Measurements from ENCODE around the gene MRLN. TPM values are rescaled to one million over a fixed set of nuclear protein-coding genes. Genes with fewer than 3 reads are reported as not detected.

MRLN gene
- total and polyA plus RNA-seq, 2 of the 8 experiments (the other 6 are each of a cell fraction or from before 2014, with no cell fraction given): 0.21 TPM; not detected in 1

DNA sequence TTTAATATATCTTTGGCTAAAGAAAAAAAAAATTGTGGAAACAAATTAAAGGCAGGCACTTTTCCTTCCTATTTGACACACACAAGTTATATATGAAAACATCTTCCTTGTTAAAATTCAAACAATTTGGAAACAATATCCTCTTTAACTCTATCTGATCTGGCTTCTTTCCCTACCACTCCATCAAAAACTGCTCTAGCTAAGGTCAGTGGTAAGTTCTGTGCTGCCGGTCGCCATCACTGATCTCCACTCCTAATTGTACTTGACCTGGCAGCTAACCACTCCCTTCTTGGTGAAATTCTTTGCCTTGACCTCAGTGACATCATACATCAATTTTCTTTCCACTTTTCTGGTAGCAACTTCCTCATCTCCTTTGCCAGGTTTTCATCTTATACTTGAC, 47.9 kb upstream of the MRLN start:
- Histone ChIP-seq H4K20me1 (replicated peaks in 1 of 2; ENCODE audit: control insufficient read depth in 1 of 2, insufficient read depth in 2 of 2, low read length in 2 of 2) (no peaks in the 10 kb centered on the region), H3K23me2 (ENCODE audit: low read depth, low read length) (no peaks in the 10 kb centered on the region), H3K27me3 (replicated peaks in 1 of 4; ENCODE audit: control insufficient read depth in 3 of 4, extremely low read depth in 1 of 4, insufficient read depth in 3 of 4, low read length in 3 of 4) (no peaks in the 10 kb centered on the region), H3K79me2 (ENCODE audit: control insufficient read depth in 1 of 2, insufficient read depth in 2 of 2, low read length in 2 of 2) (no peaks in the 10 kb centered on the region), H3K9ac (replicated peaks in 1 of 4; ENCODE audit: extremely low read depth in 1 of 4, low read depth in 3 of 4, low read length in 3 of 4) (no peak overlapping the region), H3K4me3 (ENCODE audit: extremely low read depth in 1 of 4, insufficient read depth in 2 of 4, low read depth in 3 of 4, low read length in 4 of 4) (no peak overlapping the region), H3K4me2 (ENCODE audit: insufficient read depth in 1 of 2, low read depth in 2 of 2, low read length in 2 of 2) (no peak overlapping the region), H3K23ac (ENCODE audit: insufficient read length) (no peak overlapping the region), H3K27ac (ENCODE audit: low read depth, low read length) (no peak overlapping the region), H3K79me1 (ENCODE audit: low read depth, low read length) (no peaks in the 10 kb centered on the region), H3K9me3 (ENCODE audit: insufficient read depth in 2 of 2, low read depth in 1 of 2, low read length in 1 of 2) (no peaks in the 10 kb centered on the region), H2BK5ac (ENCODE audit: low read depth, low read length) (no peak overlapping the region), H3K18ac (ENCODE audit: extremely low read depth, low read length) (no peak overlapping the region), H2AFZ (ENCODE audit: low read length) (no peak overlapping the region), H3K14ac (ENCODE audit: insufficient read length) (no peak overlapping the region), H4K8ac (ENCODE audit: extremely low read depth, insufficient read depth, low read length) (no peak overlapping the region), H4K5ac (ENCODE audit: insufficient read length, low read depth, low read length) (no peak overlapping the region), H2AK5ac (ENCODE audit: low read depth, low read length) (no peak overlapping the region), H3K56ac (replicated peaks; ENCODE audit: insufficient read length, low read depth, low read length) (no peak overlapping the region), H2BK12ac (ENCODE audit: low read depth, low read length) (no peak overlapping the region), H3K36me3 (ENCODE audit: control insufficient read depth in 2 of 4, insufficient read depth in 4 of 4, low read length in 3 of 4) (peaks cover 14 to 85% (median 45%) of the 10 kb centered on the region in 4 experiments), H2BK120ac (replicated peaks; ENCODE audit: low read depth, low read length) (no peak overlapping the region), H3K4me1 (replicated peaks in 1 of 4; ENCODE audit: control insufficient read depth in 3 of 4, insufficient read depth in 4 of 4, low read length in 3 of 4) (peaks cover 0 to 6% (median 2%) of the 10 kb centered on the region in 4 experiments; a peak in 3 of 7 replicates), H4K91ac (replicated peaks; ENCODE audit: insufficient read length, low read length) (no peak overlapping the region), H3K4ac (replicated peaks; ENCODE audit: insufficient read length, low read depth, low read length) (no peak overlapping the region), H2BK15ac (ENCODE audit: low read length) (no peak overlapping the region), H2BK20ac (ENCODE audit: low read length) (no peak overlapping the region)
- 100% methylated on average over 2 of the region's 2 CpGs; no CpG with 5 or more reads in 1 of the 2 experiments for WGBS, 2 experiments (ENCODE audit: extremely low coverage in 1 of 2, insufficient coverage in 1 of 2, insufficient read length in 1 of 2, insufficient replicate concordance in 2 of 2, low coverage in 1 of 2, low lambda C conversion rate in 2 of 2, missing lambda C conversion rate in 1 of 2)
- POLR2A ChIA-PET (ENCODE audit: partially characterized antibody): no interaction called here
- DNase-seq (ENCODE audit: low read depth in 1 of 2, low spot score in 2 of 2) (no peak), FAIRE-seq (no peak)
- CTCF ChIA-PET (ENCODE audit: partially characterized antibody): interaction anchor here (1.1 to 3.1 kb wide), 2 partner anchors 8 to 175 kb away, joined by 3 to 14 read pairs; no protein-coding TSS in a partner anchor
- TF ChIP-seq CBX8 (IDR thresholded peaks at IDR 0.05; ENCODE audit: borderline replicate concordance, low read depth, low read length) (no peak), CHD1 (IDR thresholded peaks at IDR 0.05; ENCODE audit: low read depth, low read length) (no peak), CHD2 (IDR thresholded peaks at IDR 0.05; ENCODE audit: low read length) (no peak), POLR2A (IDR thresholded peaks at IDR 0.05; ENCODE audit: control extremely low read depth in 1 of 2, low read depth in 2 of 2, low read length in 2 of 2) (no peak), BCL11A (IDR thresholded peaks at IDR 0.05; ENCODE audit: low read depth in 2 of 2, low read length in 2 of 2) (no peak), TBP (IDR thresholded peaks at IDR 0.05; ENCODE audit: low read depth, low read length) (no peak), ASH2L (IDR thresholded peaks at IDR 0.05; ENCODE audit: low read length) (no peak), BACH1 (IDR thresholded peaks at IDR 0.05; ENCODE audit: low read length) (no peak), FOSL1 (IDR thresholded peaks at IDR 0.05; ENCODE audit: insufficient read depth, low read depth, low read length) (no peak), YY1 (IDR thresholded peaks at IDR 0.05; ENCODE audit: low read depth, low read length) (no peak), SIX5 (IDR thresholded peaks at IDR 0.05; ENCODE audit: low read depth, low read length) (no peak), RAD21 (IDR thresholded peaks at IDR 0.05 in 1 of 2, conservative IDR thresholded peaks at IDR 0.05 in 1 of 2; ENCODE audit: low read depth in 2 of 2, low read length in 2 of 2) (no peak)
- TF ChIP-seq, protein P1, sequence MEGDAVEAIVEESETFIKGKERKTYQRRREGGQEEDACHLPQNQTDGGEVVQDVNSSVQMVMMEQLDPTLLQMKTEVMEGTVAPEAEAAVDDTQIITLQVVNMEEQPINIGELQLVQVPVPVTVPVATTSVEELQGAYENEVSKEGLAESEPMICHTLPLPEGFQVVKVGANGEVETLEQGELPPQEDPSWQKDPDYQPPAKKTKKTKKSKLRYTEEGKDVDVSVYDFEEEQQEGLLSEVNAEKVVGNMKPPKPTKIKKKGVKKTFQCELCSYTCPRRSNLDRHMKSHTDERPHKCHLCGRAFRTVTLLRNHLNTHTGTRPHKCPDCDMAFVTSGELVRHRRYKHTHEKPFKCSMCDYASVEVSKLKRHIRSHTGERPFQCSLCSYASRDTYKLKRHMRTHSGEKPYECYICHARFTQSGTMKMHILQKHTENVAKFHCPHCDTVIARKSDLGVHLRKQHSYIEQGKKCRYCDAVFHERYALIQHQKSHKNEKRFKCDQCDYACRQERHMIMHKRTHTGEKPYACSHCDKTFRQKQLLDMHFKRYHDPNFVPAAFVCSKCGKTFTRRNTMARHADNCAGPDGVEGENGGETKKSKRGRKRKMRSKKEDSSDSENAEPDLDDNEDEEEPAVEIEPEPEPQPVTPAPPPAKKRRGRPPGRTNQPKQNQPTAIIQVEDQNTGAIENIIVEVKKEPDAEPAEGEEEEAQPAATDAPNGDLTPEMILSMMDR (IDR thresholded peaks at IDR 0.05; ENCODE audit: control extremely low read depth in 1 of 3, insufficient read depth in 1 of 3, low read depth in 1 of 3, low read length in 3 of 3): no peak

Data from H1 (cell line).